H7 (cell line): ENCODE measurements around the gene PDXDC1. TPM values are rescaled to one million over a fixed set of nuclear protein-coding genes. Genes with fewer than 3 reads are reported as not detected.
"Not testable (repeated sequence)": the region's sequence is repeated elsewhere in the genome, so short reads cannot be mapped to it uniquely, and the experiment has no call there.

Source experiments
- DNase-seq: peaks from one replicate; pipeline ENCODE4 v3.0.0; 2012
- H3K27me3 ChIP-seq: 2 replicates; pipeline ENCODE4 v1.6.0; 2011; ENCODE audit warnings: mild to moderate bottlenecking, low read length; ENCODE audit not compliant: control insufficient read depth, insufficient read depth
- H3K36me3 ChIP-seq: replicated peaks from 2 replicates; pipeline ENCODE4 v1.5.1; 2011; ENCODE audit warnings: low read length; ENCODE audit not compliant: control insufficient read depth, insufficient read depth
- H3K4me3 ChIP-seq: 2 replicates; pipeline ENCODE4 v1.5.1; 2011; ENCODE audit warnings: low read depth, mild to moderate bottlenecking, control low read depth, low read length, moderate library complexity; ENCODE audit not compliant: insufficient read depth
- total RNA-seq: library from RNA; depleted of rRNA; stranded (reverse); fragments of >200 nt; shearing (Covaris generic); gene quantifications from 2 replicates; pipeline ENCODE4 v1.2.3, GENCODE V29; 2014

The PDXDC1 gene
- total RNA-seq, 1 experiment from 2014 or later = 67.5 TPM

- peaks cover 15% of the 10 kb centered on the region for H3K36me3 ChIP-seq
- H3K4me3 ChIP-seq, H3K27me3 ChIP-seq, DNase-seq: not testable (repeated sequence)
Measured at GRCh38 chr16:15071916-15072769, 97.3 kb downstream of the PDXDC1 start.

- H3K36me3 ChIP-seq = peaks cover 13% of the 10 kb centered on the region
- no peaks in the 10 kb centered on the region for H3K27me3 ChIP-seq
- DNase-seq = no peak
- no peak overlapping the region for H3K4me3 ChIP-seq
Measured at GRCh38 chr16:15073101-15073500, 98.3 kb downstream of the PDXDC1 start.

DNA sequence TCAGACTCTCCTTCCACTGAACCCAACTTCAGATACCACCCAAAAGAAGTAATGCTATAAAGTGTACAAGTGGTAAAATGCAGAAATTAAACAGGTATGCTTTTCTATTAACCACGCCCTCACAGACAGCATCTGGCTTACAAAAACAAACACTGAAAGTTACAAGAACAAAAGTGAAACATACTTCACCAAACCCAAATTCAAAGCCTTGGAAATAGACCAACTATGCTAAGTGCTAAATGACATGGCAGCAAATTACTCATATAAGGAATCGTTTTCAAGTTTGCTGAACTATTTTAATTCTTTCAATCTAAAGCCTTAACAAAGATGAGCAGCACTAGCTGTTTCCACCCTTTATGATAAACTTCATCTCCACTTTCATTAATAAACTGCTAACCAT lies 101.3 kb downstream of the PDXDC1 start:
- not testable (repeated sequence) for H3K27me3 ChIP-seq, H3K4me3 ChIP-seq, H3K36me3 ChIP-seq, DNase-seq

- not testable (repeated sequence) for H3K36me3 ChIP-seq, H3K4me3 ChIP-seq
Measured at GRCh38 chr16:15080883-15081282, 106.1 kb downstream of the PDXDC1 start.

GRCh38 chr16:15082788-15083187 lies 108.0 kb downstream of the PDXDC1 start:
- H3K4me3 ChIP-seq, DNase-seq, H3K27me3 ChIP-seq, H3K36me3 ChIP-seq: not testable (repeated sequence)

More at GRCh38 chr16:15080883-15081282, 106.1 kb downstream of the PDXDC1 start:
- not testable (repeated sequence) for DNase-seq, H3K27me3 ChIP-seq

DNA sequence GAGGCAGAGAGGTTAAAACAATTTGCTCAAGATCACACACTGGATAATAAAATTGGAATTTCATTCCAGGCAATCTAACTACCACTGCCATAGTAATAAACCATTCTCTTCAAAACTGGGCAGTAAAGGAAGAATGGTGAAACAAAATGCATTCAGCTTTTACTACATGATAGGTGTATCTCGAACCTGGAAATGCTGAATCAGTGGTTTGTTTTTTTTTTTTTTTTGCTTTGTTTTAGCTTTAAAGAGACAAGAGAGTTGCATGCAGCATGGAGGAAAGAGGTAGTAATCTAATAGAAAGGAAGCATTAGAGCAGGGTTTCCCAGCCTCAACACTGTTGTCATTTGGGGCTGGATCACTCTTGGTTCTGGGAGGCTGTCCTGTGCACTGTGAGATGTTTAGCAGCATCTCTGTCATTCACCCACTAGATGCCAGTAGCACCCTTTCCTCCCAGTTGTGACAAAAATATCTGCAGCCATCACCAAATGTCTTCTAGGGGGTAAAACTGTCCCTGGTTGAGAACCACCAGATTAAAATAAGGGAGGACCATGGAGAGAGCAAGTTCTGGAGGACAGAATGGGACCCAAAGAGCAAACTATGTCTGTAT lies 115.9 kb downstream of the PDXDC1 start:
- H3K27me3 ChIP-seq, H3K4me3 ChIP-seq, H3K36me3 ChIP-seq, DNase-seq: not testable (repeated sequence)

GRCh38 chr16:15093571-15093954 lies 118.7 kb downstream of the PDXDC1 start:
- DNase-seq, H3K36me3 ChIP-seq, H3K27me3 ChIP-seq: not testable (repeated sequence)
- peak overlapping the region; percentile 51 for H3K4me3 ChIP-seq

GRCh38 chr16:15093955-15094827 lies 119.4 kb downstream of the PDXDC1 start, which contains the start of gene RRN3:
Gene RRN3 (minus strand): TSS chr16:15094272. CDS start chr16:15094233, 39 bp downstream.
- H3K36me3 ChIP-seq, H3K27me3 ChIP-seq: not testable (repeated sequence)
- peak within 1 kb of the TSS; percentile 51 for H3K4me3 ChIP-seq
- peak; percentile 86 for DNase-seq

GRCh38 chr16:15096583-15096972 lies 121.8 kb downstream of the PDXDC1 start:
- not testable (repeated sequence) for DNase-seq, H3K4me3 ChIP-seq, H3K27me3 ChIP-seq, H3K36me3 ChIP-seq

DNA sequence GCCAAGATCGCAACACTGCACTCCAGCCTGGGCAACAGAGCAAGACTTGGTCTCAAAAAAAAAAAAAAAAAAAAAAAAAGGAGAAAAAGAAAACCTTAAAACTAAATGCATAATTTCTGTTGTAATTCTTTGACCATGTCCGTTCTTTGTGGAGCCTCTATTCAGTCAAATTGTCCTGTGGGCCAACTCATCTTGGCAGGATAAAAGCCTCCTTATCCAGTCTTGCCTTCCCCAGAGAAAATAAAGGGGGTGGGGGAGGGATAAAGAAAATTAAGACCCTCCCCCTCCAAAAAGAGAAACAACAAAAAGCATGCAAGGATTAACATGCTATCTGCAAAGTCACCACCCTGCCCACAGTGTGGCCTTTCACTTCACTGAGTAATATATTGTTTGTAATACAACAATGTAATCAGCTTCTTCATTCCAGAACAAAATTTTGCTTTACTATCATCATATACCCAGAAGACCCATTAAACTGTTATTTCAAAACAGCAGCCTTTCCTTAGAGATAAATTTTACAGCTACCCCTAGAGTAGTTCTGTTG lies 124.6 kb downstream of the PDXDC1 start:
- H3K36me3 ChIP-seq, H3K27me3 ChIP-seq, H3K4me3 ChIP-seq, DNase-seq: not testable (repeated sequence)

GRCh38 chr16:15100372-15100987 lies 125.7 kb downstream of the PDXDC1 start:
- H3K27me3 ChIP-seq, H3K4me3 ChIP-seq, H3K36me3 ChIP-seq: not testable (repeated sequence)

GRCh38 chr16:15127641-15128425 lies 153.0 kb downstream of the PDXDC1 start:
- H3K36me3 ChIP-seq, H3K27me3 ChIP-seq, H3K4me3 ChIP-seq, DNase-seq: not testable (repeated sequence)

More at GRCh38 chr16:15100372-15100987, 125.7 kb downstream of the PDXDC1 start:
- not testable (repeated sequence) for DNase-seq

- H3K4me3 ChIP-seq, H3K27me3 ChIP-seq, H3K36me3 ChIP-seq, DNase-seq: not testable (repeated sequence)
Measured at GRCh38 chr16:15130256-15130932, 155.6 kb downstream of the PDXDC1 start.
